B cell (primary cell): Measurements from ENCODE around the gene FAM111A. TPM values are rescaled to one million over a fixed set of nuclear protein-coding genes. Genes with fewer than 3 reads are reported as not detected.

Source experiments
- ATAC-seq: fragments of 200-7000 bp; cut with Tn5 transposase; one replicate; pipeline ENCODE4 v1.10.0; 2021; ENCODE audit warnings: low read depth, mild to moderate bottlenecking, moderate number of reproducible peaks, moderate library complexity
- CTCF ChIA-PET: fragments of 350-600 bp; sonication (Branson Sonifier 250); formaldehyde crosslinking; loops from one replicate; lab custom pipeline; 2021; ENCODE audit warnings: antibody characterized with exemption, inconsistent platforms; lab: Charles Lee
- POLR2A ChIA-PET: fragments of 350-600 bp; sonication (Branson Sonifier 250); formaldehyde crosslinking; loops from one replicate; lab custom pipeline; 2021; ENCODE audit warnings: antibody characterized with exemption; lab: Charles Lee
- DNase-seq: peaks from one replicate; pipeline ENCODE4 v3.0.0; 2013
- H2AFZ ChIP-seq: 2 replicates; pipeline ENCODE4 v1.6.1; 2012; ENCODE audit warnings: mild to moderate bottlenecking, low read depth, low read length; ENCODE audit not compliant: insufficient read depth, poor library complexity, severe bottlenecking
- H3K27ac ChIP-seq, 2 donors: 1 replicate in 1 of 2; 2 replicates in 1 of 2; pipeline ENCODE4 v1.5.1; 2012 to 2013; ENCODE audit warnings: low read length in 2 of 2, mild to moderate bottlenecking in 2 of 2, moderate library complexity in 1 of 2
- H3K27me3 ChIP-seq, 4 experiments: fragments of 200-600 bp in 1 of 4; sonication (generic) in 1 of 4; replicated peaks in 1 of 4; 1 replicate in 2 of 4; 2 replicates in 2 of 4; pipeline versions ENCODE4 v1.6.1 to v1.7.0; 2013 to 2016; ENCODE audit warnings: low read length in 3 of 4, mild to moderate bottlenecking in 2 of 4, mixed read lengths in 1 of 4, moderate library complexity in 1 of 4; ENCODE audit not compliant: insufficient read depth in 4 of 4, control insufficient read depth in 3 of 4; ENCODE audit errors: control extremely low read depth in 1 of 4
- H3K36me3 ChIP-seq, 2 experiments: replicated peaks in 1 of 2; 1 replicate in 1 of 2; 2 replicates in 1 of 2; pipeline versions ENCODE4 v1.6.1 to v1.7.1; 2013; ENCODE audit warnings: low read length in 1 of 2; ENCODE audit not compliant: insufficient read depth in 2 of 2, control insufficient read depth in 1 of 2; ENCODE audit errors: control extremely low read depth in 1 of 2, extremely low read depth in 1 of 2
- H3K4me1 ChIP-seq, 2 donors: fragments of 200-600 bp in 1 of 2; sonication (generic) in 1 of 2; 1 replicate in 1 of 2; 2 replicates in 1 of 2; pipeline versions ENCODE4 v1.5.1 to v1.6.1; 2013 to 2017; ENCODE audit warnings: low read length in 2 of 2; ENCODE audit not compliant: control insufficient read depth in 2 of 2, insufficient read depth in 2 of 2
- H3K4me2 ChIP-seq: replicated peaks from 2 replicates; pipeline ENCODE3; 2012; ENCODE audit warnings: mild to moderate bottlenecking, low read depth, low read length; ENCODE audit not compliant: poor library complexity, severe bottlenecking
- H3K4me3 ChIP-seq, 5 experiments: fragments of 200-600 bp in 1 of 5; sonication (generic) in 1 of 5; 1 replicate in 3 of 5; 2 replicates in 2 of 5; pipeline versions ENCODE4 v1.5.1 to v1.7.0; 2011 to 2016; ENCODE audit warnings: low read length in 4 of 5, mild to moderate bottlenecking in 4 of 5, low read depth in 2 of 5, control low read depth in 1 of 5, moderate library complexity in 1 of 5; ENCODE audit not compliant: insufficient read depth in 1 of 5; ENCODE audit errors: control extremely low read depth in 1 of 5, extremely low read depth in 1 of 5
- H3K79me2 ChIP-seq: fragments of 200-600 bp; sonication (generic); one replicate; pipeline ENCODE4 v1.6.0; 2016; ENCODE audit warnings: low read length; ENCODE audit not compliant: control insufficient read depth, insufficient read depth
- H3K9ac ChIP-seq: fragments of 200-600 bp; sonication (generic); 2 replicates; pipeline ENCODE4 v1.6.1; 2017; ENCODE audit warnings: mild to moderate bottlenecking, low read length, moderate library complexity
- H3K9me3 ChIP-seq, 3 donors: one replicate each; pipeline versions ENCODE4 v1.6.1 to v1.7.1; 2013; ENCODE audit warnings: low read length in 2 of 3; ENCODE audit not compliant: control insufficient read depth in 2 of 3, insufficient read depth in 1 of 3; ENCODE audit errors: control extremely low read depth in 1 of 3
- H4K20me1 ChIP-seq: 2 replicates; pipeline ENCODE4 v1.6.0; 2012; ENCODE audit warnings: mild to moderate bottlenecking, low read length; ENCODE audit not compliant: insufficient read depth, control insufficient read depth, poor library complexity, severe bottlenecking
- H3K27ac Mint-ChIP-seq: one replicate; pipeline ENCODE4 v1.8.0; 2021; ENCODE audit warnings: mixed read lengths
- H3K27me3 Mint-ChIP-seq: one replicate; pipeline ENCODE4 v1.8.0; 2021; ENCODE audit warnings: mixed read lengths
- H3K4me1 Mint-ChIP-seq: one replicate; pipeline ENCODE4 v1.8.0; 2021; ENCODE audit warnings: mixed read lengths
- H3K4me3 Mint-ChIP-seq: one replicate; pipeline ENCODE4 v1.8.0; 2021; ENCODE audit warnings: mixed read lengths
- H3K9me3 Mint-ChIP-seq: one replicate; pipeline ENCODE4 v1.8.0; 2022; ENCODE audit warnings: mixed read lengths; ENCODE audit not compliant: insufficient read depth
- CTCF ChIP-seq: fragments of 200-600 bp; IDR thresholded peaks from one replicate; pipeline ENCODE4 v1.8.0; 2022; ENCODE audit warnings: antibody characterized with exemption, mild to moderate bottlenecking
- EZH2 ChIP-seq: IDR thresholded peaks from 2 replicates; pipeline ENCODE4 v1.6.1; 2012; ENCODE audit warnings: borderline replicate concordance, low read depth, mild to moderate bottlenecking, moderate library complexity, low read length; ENCODE audit not compliant: insufficient read depth, poor library complexity, severe bottlenecking
- WGBS: methylation state at CpG from one replicate; pipeline ENCODE4 v1.1.5; 2013; ENCODE audit warnings: missing lambda C conversion rate; ENCODE audit not compliant: insufficient coverage; 5-methylcytosine and 5-hydroxymethylcytosine counted together
- intact Hi-C: fragments of 100-400 bp; cut with micrococcal nuclease; formaldehyde crosslinking; loops from one replicate; pipeline ENCODE4 v1.10.0; 2022
- polyA plus RNA-seq: library from polyadenylated mRNA; depleted of rRNA; stranded (reverse); fragments of >200 nt; gene quantifications from 2 replicates; pipeline ENCODE4 v1.2.3, GENCODE V29; 2012
- total RNA-seq, 2 donors: library from RNA; stranded (reverse); fragments of 120-200 nt in 1 of 2; gene quantifications; 1 replicate in 1 of 2; 2 replicates in 1 of 2; pipeline versions ENCODE4 v1.2.3 to v1.2.4, GENCODE V29; 2013 to 2022

FAM111A gene
- total and polyA plus RNA-seq, 2 donors (not counting 1 experiment from before 2014, with no cell fraction given) = 57.0 to 120 TPM

DNA sequence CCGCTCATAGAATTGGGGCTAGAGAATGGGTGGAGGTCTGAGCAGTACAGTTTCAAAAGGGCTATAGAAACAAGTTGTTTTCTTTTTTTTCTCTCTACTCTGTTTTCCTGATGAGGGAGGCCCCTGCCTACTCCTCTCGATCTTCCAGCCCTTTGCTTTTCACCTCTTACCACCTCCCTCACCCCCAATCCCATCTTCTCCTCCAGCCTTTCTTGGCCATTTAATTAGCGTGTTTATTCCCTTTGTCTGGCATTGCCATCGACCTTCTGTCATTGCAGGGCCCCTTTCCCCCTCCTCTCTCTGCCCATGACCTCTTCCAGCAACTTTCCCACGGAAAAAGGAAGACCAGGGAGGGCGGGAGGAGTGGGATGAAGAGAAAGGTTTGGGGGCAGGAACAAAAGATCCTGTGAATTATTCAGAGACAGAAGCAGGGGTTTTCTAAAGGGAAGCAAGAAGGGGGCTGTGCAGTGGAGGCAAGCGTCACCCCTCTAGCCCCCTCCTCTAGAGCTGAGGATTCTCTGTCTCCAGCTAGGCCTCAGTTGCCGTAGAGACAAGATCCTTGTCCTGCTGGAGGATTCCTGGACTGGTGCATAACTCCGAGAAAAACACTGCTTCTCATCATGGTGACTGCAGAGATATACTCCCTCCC, 42.2 kb downstream of the FAM111A start:
- H3K4me1 ChIP-seq = peaks cover 0 to 2% of the 10 kb centered on the region in 2 donors
- no peaks in the 10 kb centered on the region for H3K9me3 ChIP-seq
- peaks cover 77% of the 10 kb centered on the region for H4K20me1 ChIP-seq
- ChIA-PET CTCF (interaction anchor here (1.1 to 18.8 kb wide), 10 partner anchors 10 to 579 kb away, joined by 3 to 215 read pairs (median 12); partner anchors contain the start of gene DTX4), POLR2A (no interaction called here)
- peaks cover 2 to 78% of the 10 kb centered on the region in 2 experiments for H3K36me3 ChIP-seq
- no peak overlapping the region for H3K9ac ChIP-seq
- no peaks in the 10 kb centered on the region for H3K27me3 ChIP-seq
- WGBS = 96% methylated on average over 5 of the region's 9 CpGs
- no peak overlapping the region for H3K27ac ChIP-seq
- no peak for ATAC-seq
- intact Hi-C loops = no loop called here
- no peak overlapping the region for H3K27ac Mint-ChIP-seq
- H3K4me1 Mint-ChIP-seq = peaks cover 17% of the 10 kb centered on the region
- H3K79me2 ChIP-seq = peaks cover 71% of the 10 kb centered on the region
- H3K4me3 Mint-ChIP-seq = no peak overlapping the region
- H3K4me2 ChIP-seq = no peak overlapping the region
- H3K27me3 Mint-ChIP-seq = no peaks in the 10 kb centered on the region
- H3K9me3 Mint-ChIP-seq = no peaks in the 10 kb centered on the region
- TF ChIP-seq CTCF (no peak), EZH2 (no peak)
- no peak overlapping the region for H3K4me3 ChIP-seq
- no peak overlapping the region for H2AFZ ChIP-seq
- no peak for DNase-seq

GRCh38 chr11:59185386-59185945, 42.8 kb downstream of the FAM111A start:
- no peak overlapping the region for H3K4me3 ChIP-seq
- ChIA-PET POLR2A (interaction anchor here (1.8 kb wide), 1 partner anchor 13 kb away, joined by 12 read pairs; the partner anchor contains the start of gene DTX4), CTCF (interaction anchor here (0.6 to 18.8 kb wide), 18 partner anchors 9 to 580 kb away, joined by 3 to 215 read pairs (median 5); partner anchors contain the start of gene DTX4)
- H3K4me1 ChIP-seq = peaks cover 0 to 2% of the 10 kb centered on the region in 2 donors
- no peak for TF ChIP-seq CTCF
- no peak overlapping the region for H3K27ac Mint-ChIP-seq
- no peak for DNase-seq
- H3K4me2 ChIP-seq = no peak overlapping the region
- H3K9ac ChIP-seq = no peak overlapping the region
- no peak overlapping the region for H3K27ac ChIP-seq
- intact Hi-C loops = no loop called here
- H2AFZ ChIP-seq = no peak overlapping the region
- 100% methylated on average over 1 of the region's 5 CpGs for WGBS
- peaks cover 67% of the 10 kb centered on the region for H3K79me2 ChIP-seq
- H3K36me3 ChIP-seq = peaks cover 2 to 84% of the 10 kb centered on the region in 2 experiments
- H3K9me3 Mint-ChIP-seq = no peaks in the 10 kb centered on the region
- peaks cover 17% of the 10 kb centered on the region for H3K4me1 Mint-ChIP-seq
- no peaks in the 10 kb centered on the region for H3K27me3 Mint-ChIP-seq
- no peaks in the 10 kb centered on the region for H3K27me3 ChIP-seq
- ATAC-seq = no peak
- peaks cover 71% of the 10 kb centered on the region for H4K20me1 ChIP-seq
- no peak overlapping the region for H3K4me3 Mint-ChIP-seq
- H3K9me3 ChIP-seq = no peaks in the 10 kb centered on the region
